Spleen (tissue), 11 donors: ENCODE results near the gene PPP1R3D. TPM values are rescaled to one million over a fixed set of nuclear protein-coding genes. Genes with fewer than 3 reads are reported as not detected.

ENCODE experiments used
- DNase-seq: peaks from one replicate; pipeline ENCODE4 v3.0.0-alpha.2; 2020
- H3K27ac ChIP-seq, 8 donors: fragments of 200-600 bp; sonication (generic) in 7 of 8; 1 replicate in 4 of 8; 2 replicates in 4 of 8; pipeline versions ENCODE4 v1.5.0 to v1.8.0; 2016 to 2021; ENCODE audit warnings: inconsistent platforms in 4 of 8, mild to moderate bottlenecking in 4 of 8, moderate library complexity in 1 of 8
- H3K27me3 ChIP-seq, 7 donors: fragments of 200-600 bp; sonication (generic) in 6 of 7; replicated peaks in 1 of 7; 1 replicate in 4 of 7; 2 replicates in 3 of 7; pipeline versions ENCODE4 v1.5.0 to v1.8.0; 2016 to 2021; ENCODE audit warnings: inconsistent platforms in 3 of 7, mild to moderate bottlenecking in 1 of 7
- H3K36me3 ChIP-seq, 6 donors: fragments of 200-600 bp; sonication (generic) in 5 of 6; 1 replicate in 4 of 6; 2 replicates in 2 of 6; pipeline versions ENCODE4 v1.5.0 to v1.8.0; 2016 to 2021; ENCODE audit warnings: inconsistent platforms in 2 of 6
- H3K4me1 ChIP-seq, 6 donors: fragments of 200-600 bp; sonication (generic) in 5 of 6; 1 replicate in 3 of 6; 2 replicates in 3 of 6; pipeline versions ENCODE4 v1.5.0 to v1.8.0; 2016 to 2021; ENCODE audit warnings: inconsistent platforms in 3 of 6
- H3K4me3 ChIP-seq, 8 donors: fragments of 200-600 bp; sonication (generic) in 7 of 8; 1 replicate in 4 of 8; 2 replicates in 4 of 8; pipeline versions ENCODE4 v1.5.0 to v1.8.0; 2016 to 2021; ENCODE audit warnings: inconsistent platforms in 4 of 8, mild to moderate bottlenecking in 4 of 8, moderate library complexity in 2 of 8
- H3K9me3 ChIP-seq, 8 donors: fragments of 200-600 bp; sonication (generic) in 7 of 8; 1 replicate in 4 of 8; 2 replicates in 4 of 8; pipeline versions ENCODE4 v1.5.0 to v1.8.0; 2016 to 2021; ENCODE audit warnings: inconsistent platforms in 4 of 8
- POLR2A ChIP-seq, 3 donors: fragments of 450-650 bp; IDR thresholded peaks; one replicate each; pipeline ENCODE4 v1.5.1; 2017; ENCODE audit warnings: antibody characterized with exemption in 3 of 3, mild to moderate bottlenecking in 1 of 3
- POLR2AphosphoS5 ChIP-seq, 3 donors: sonication (generic); formaldehyde crosslinking; IDR thresholded peaks; one replicate each; pipeline ENCODE4 v1.5.1; 2017; ENCODE audit warnings: antibody characterized with exemption in 3 of 3
- WGBS, 5 donors: extraction: QIAGEN DNeasy Blood & Tissue Kit in 3 of 5; methylation state at CpG; one replicate each; pipeline versions ENCODE4 v1.1.5 to v1.1.7; 2013 to 2018; 5-methylcytosine and 5-hydroxymethylcytosine counted together
- intact Hi-C: fragments of 100-400 bp; cut with DNase I; formaldehyde crosslinking; loops from one replicate; pipeline ENCODE4 v1.15.0; 2023; ENCODE audit warnings: low total_unique reads
- polyA plus RNA-seq, 3 donors: library from polyadenylated mRNA; stranded (reverse); fragments of 200-250 nt; gene quantifications; one replicate each; pipeline ENCODE4 v1.2.1, GENCODE V29; 2013
- total RNA-seq, 7 donors: library from RNA; depleted of rRNA in 3 of 7; stranded (reverse); fragments of >200 nt in 3 of 7; fragmentation: NEBNext Ultra II Directional in 4 of 7; extraction: Animal tissue kit (Norgen Biotek cat#: 25700) in 4 of 7; gene quantifications; one replicate each; pipeline versions ENCODE4 v1.1.0 to v1.2.1, GENCODE V29; 2016 to 2021
- TF ChIP-seq, protein P1 (sequence below), 11 experiments: fragments of 200-600 bp in 7 of 11; fragments of 450-650 bp in 4 of 11; sonication (generic) in 4 of 11; IDR thresholded peaks in 8 of 11; conservative IDR thresholded peaks in 3 of 11; 1 replicate in 7 of 11; 2 replicates in 4 of 11; pipeline versions ENCODE4 v1.4.0 to v1.8.0; 2016 to 2021; ENCODE audit warnings: antibody characterized with exemption in 11 of 11, inconsistent platforms in 4 of 11, mild to moderate bottlenecking in 1 of 11
- donor health status: healthy with polysubstance abuse.
- donor health status: DM: no; HTN: no; CAD: no; lungs with moderate emphysema.
- donor health status: DM: no; HTN: no; CAD: no.
- donor health status: Bipolar disorder and iron deficiency.
- donor health status: healthy.
- donor health status: DM: no; HTN: no; CAD: no.
- donor health status: DM: yes; HTN: yes; CAD: no.

The PPP1R3D gene
- total and polyA plus RNA-seq, 10 donors = 3.1 to 24.9 (median 12.5) TPM

DNA sequence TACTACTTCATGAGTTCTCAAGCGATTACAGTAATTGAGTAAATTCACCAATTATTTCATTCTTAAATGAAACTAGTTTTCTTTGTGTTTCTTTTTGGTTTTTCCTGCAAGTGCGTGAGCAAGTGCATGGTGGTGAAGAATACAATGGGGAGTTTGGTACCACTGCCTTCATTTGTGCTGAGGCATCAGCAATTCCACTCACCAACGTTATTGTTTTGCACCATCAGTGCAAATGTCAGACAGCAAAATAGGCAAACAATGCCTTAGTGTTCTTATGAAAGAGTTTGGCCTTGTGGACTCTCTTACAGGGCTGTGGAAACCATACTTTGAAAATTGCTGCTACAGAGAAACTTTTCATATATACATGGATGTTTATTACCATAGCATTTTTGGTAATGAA, 26.3 kb upstream of the PPP1R3D start:
- TF ChIP-seq POLR2A (IDR thresholded peaks at IDR 0.05) (no peak), POLR2AphosphoS5 (IDR thresholded peaks at IDR 0.05) (no peak)
- TF ChIP-seq, protein P1, sequence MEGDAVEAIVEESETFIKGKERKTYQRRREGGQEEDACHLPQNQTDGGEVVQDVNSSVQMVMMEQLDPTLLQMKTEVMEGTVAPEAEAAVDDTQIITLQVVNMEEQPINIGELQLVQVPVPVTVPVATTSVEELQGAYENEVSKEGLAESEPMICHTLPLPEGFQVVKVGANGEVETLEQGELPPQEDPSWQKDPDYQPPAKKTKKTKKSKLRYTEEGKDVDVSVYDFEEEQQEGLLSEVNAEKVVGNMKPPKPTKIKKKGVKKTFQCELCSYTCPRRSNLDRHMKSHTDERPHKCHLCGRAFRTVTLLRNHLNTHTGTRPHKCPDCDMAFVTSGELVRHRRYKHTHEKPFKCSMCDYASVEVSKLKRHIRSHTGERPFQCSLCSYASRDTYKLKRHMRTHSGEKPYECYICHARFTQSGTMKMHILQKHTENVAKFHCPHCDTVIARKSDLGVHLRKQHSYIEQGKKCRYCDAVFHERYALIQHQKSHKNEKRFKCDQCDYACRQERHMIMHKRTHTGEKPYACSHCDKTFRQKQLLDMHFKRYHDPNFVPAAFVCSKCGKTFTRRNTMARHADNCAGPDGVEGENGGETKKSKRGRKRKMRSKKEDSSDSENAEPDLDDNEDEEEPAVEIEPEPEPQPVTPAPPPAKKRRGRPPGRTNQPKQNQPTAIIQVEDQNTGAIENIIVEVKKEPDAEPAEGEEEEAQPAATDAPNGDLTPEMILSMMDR (IDR thresholded peaks at IDR 0.05 in 8 of 11, conservative IDR thresholded peaks at IDR 0.05 in 3 of 11) = no peak
- no peaks in the 10 kb centered on the region for H3K36me3 ChIP-seq
- intact Hi-C loops = loop anchor here (10.0 kb wide), 1 partner anchor 298 kb away; no protein-coding TSS in a partner anchor
- no peak overlapping the region for H3K4me3 ChIP-seq
- H3K27ac ChIP-seq = no peak overlapping the region
- no peaks in the 10 kb centered on the region for H3K4me1 ChIP-seq
- H3K27me3 ChIP-seq = no peaks in the 10 kb centered on the region
- no peak for DNase-seq
- no peaks in the 10 kb centered on the region for H3K9me3 ChIP-seq
- WGBS, 5 donors = 82 to 91% (median 86%) methylated on average over 3 of the region's 3 CpGs

DNA sequence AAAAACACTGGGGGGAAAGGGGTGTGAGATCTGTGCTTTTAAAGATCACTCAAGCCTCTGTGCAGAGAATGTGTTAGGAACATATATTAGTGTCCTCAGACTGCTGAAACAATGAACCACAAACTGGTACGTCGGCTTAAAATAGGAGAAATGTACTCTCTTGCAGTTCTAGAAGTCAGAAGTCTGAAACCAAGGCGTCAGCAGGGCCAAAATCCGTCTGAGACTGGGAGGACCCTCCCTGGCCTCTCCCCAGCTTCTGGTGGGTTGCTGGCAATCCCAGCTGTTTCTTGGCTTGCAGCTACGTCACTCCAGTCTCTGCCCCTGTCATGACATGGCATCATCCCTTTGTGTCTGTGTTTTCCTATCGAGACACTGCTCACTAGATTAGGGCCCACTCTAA, 22.1 kb upstream of the PPP1R3D start:
- TF ChIP-seq, protein P1 (IDR thresholded peaks at IDR 0.05 in 8 of 11, conservative IDR thresholded peaks at IDR 0.05 in 3 of 11) = no peak
- TF ChIP-seq POLR2AphosphoS5 (IDR thresholded peaks at IDR 0.05) = no peak
- TF ChIP-seq POLR2A (IDR thresholded peaks at IDR 0.05) = no peak
- no peaks in the 10 kb centered on the region for H3K27me3 ChIP-seq
- DNase-seq = no peak
- no peak overlapping the region for H3K4me3 ChIP-seq
- H3K4me1 ChIP-seq = no peaks in the 10 kb centered on the region
- H3K27ac ChIP-seq = no peak overlapping the region
- peaks cover 0 to 17% (median 0%) of the 10 kb centered on the region in 6 donors for H3K36me3 ChIP-seq
- 73 to 94% (median 89%) methylated on average over 6 of the region's 6 CpGs for WGBS, 5 donors
- H3K9me3 ChIP-seq = no peaks in the 10 kb centered on the region
- intact Hi-C loops = loop anchor here (10.0 kb wide), 1 partner anchor 303 kb away; no protein-coding TSS in a partner anchor

DNA sequence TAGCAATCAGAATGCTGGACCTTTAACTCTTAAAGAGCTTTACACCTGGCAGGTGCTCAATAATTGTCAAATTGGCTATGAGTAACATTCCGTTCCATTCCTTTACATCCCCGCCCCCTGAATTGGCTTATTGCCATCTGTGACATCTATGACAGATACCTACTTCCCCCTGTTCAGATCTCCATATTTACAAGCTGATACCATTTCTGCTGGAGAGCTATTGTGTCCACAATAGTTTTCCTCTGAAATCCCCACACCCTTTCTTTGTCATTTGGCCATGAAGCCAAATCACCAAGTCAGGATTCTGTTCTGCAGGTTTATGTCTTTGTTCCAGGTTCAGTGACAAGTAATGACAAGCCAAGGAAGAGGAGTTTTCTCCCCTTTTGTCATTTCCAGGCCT, 21.3 kb upstream of the PPP1R3D start:
- H3K36me3 ChIP-seq = peaks cover 0 to 17% (median 0%) of the 10 kb centered on the region in 6 donors
- H3K4me3 ChIP-seq = no peak overlapping the region
- no peak overlapping the region for H3K27ac ChIP-seq
- TF ChIP-seq, protein P1 (IDR thresholded peaks at IDR 0.05 in 8 of 11, conservative IDR thresholded peaks at IDR 0.05 in 3 of 11) = no peak
- TF ChIP-seq POLR2AphosphoS5 (IDR thresholded peaks at IDR 0.05) (no peak), POLR2A (IDR thresholded peaks at IDR 0.05) (no peak)
- WGBS, 5 donors = 73 to 89% (median 86%) methylated on average over 2 of the region's 2 CpGs
- DNase-seq = no peak
- no peaks in the 10 kb centered on the region for H3K27me3 ChIP-seq
- no peaks in the 10 kb centered on the region for H3K4me1 ChIP-seq
- intact Hi-C loops = loop anchor here (10.0 kb wide), 1 partner anchor 303 kb away; no protein-coding TSS in a partner anchor
- no peaks in the 10 kb centered on the region for H3K9me3 ChIP-seq

DNA sequence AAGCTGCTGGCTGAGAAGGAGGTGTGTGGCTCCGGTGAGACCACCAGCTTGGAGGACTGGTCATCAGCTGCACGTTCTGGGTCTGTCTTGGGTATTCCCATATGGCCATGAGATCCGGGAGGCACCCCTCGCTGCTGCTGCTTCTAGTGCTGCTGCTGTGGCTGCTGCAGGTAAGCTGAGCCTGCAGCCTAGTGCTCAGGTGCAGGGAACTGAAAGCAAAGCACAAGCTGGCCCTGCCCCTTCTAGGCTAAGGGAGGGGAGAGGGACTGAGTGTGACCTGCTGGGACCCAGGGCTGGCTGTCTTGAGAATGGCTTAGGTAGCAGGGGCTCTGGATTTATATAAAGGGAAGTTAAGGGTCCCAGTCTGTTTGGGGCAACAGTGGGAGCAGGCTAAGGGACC, 18.5 kb upstream of the PPP1R3D start:
- Histone ChIP-seq H3K4me1 (no peaks in the 10 kb centered on the region), H3K4me3 (no peak overlapping the region), H3K27me3 (no peaks in the 10 kb centered on the region), H3K27ac (no peak overlapping the region), H3K9me3 (no peaks in the 10 kb centered on the region), H3K36me3 (peaks cover 0 to 17% (median 0%) of the 10 kb centered on the region in 6 donors)
- TF ChIP-seq, protein P1 (IDR thresholded peaks at IDR 0.05 in 8 of 11, conservative IDR thresholded peaks at IDR 0.05 in 3 of 11) = no peak
- no peak for TF ChIP-seq POLR2A (IDR thresholded peaks at IDR 0.05)
- TF ChIP-seq POLR2AphosphoS5 (IDR thresholded peaks at IDR 0.05) = no peak
- intact Hi-C loops = no loop called here
- WGBS, 5 donors = 89 to 98% (median 91%) methylated on average over 4 of the region's 4 CpGs
- no peak for DNase-seq
